ENCODE data around the gene KRTAP4-9. TPM values are rescaled to one million over a fixed set of nuclear protein-coding genes. Genes with fewer than 3 reads are reported as not detected.
"Not testable (repeated sequence)": the region's sequence is repeated elsewhere in the genome, so short reads cannot be mapped to it uniquely, and the experiment has no call there.

KRTAP4-9 gene
- total RNA-seq, 1 donor from 2014 or later = not detected

- DNase-seq = no peak
These were observed 6.7 kb upstream of the KRTAP4-9 start for GRCh38 chr17:41098481-41098880.

GRCh38 chr17:41099682-41100480 lies 5.3 kb upstream of the KRTAP4-9 start:
- DNase-seq = peak; percentile 56

GRCh38 chr17:41101586-41102259 lies 3.5 kb upstream of the KRTAP4-9 start, which contains the start of gene KRTAP4-16:
TSS of gene KRTAP4-16 (minus strand) at chr17:41102209. CDS start at chr17:41102209, 0 bp downstream.
- DNase-seq = no peak

DNA sequence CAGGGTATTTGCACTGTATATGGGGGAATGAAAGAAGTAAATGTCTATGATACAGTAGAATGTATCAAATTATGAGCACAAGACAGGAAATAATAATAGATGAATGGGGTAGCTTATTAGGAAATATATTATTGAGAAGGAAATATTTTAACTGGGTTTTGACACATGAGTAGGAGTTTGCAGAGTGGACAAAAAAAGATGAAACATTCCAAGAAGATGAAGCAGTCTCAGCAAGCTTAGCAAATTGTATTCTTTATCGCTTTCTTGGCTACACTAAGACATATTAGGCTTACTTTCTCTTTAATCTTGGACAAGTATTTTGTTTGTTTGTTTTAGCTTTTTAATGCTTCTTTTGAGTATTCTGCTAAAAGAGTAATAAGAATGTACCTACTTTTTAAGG lies 1.3 kb upstream of the KRTAP4-9 start:
- no peak for DNase-seq

- DNase-seq = not testable (repeated sequence)
These were observed 677 bp upstream of the KRTAP4-9 start for GRCh38 chr17:41104386-41105038.

- no peak for DNase-seq
These were observed 2.8 kb downstream of the KRTAP4-9 start for GRCh38 chr17:41107941-41108450.

DNA sequence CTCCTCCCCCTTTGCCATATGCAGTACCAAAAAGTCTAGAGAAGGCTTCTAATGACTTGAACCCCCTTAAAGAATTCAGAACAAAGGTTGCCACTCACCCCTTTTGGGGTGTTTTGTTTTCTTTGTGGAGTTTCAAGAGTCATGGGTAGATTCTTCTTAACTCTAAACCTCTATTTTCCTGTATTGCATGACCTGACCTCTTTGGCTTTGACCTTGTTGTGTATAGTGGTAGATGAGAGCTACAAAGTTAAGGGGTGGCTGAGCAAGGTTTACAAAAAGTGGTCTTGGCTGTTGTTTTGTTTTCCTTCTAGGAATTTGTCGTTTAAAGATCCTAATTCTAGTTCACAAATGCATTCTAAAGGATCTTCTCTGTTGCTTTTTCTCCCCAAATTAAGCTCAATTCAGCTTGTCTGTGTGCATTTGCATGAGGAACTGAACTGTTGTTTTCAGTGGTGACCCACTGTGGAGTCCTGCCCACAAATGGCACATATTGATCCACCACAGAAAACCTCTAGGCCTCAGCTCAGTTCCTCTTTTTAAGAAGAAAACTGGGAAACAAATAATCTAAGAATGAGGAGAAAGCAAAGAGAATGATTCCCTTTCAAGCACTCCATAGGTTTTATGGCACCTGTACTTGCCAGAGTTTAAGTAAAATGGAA lies 3.7 kb downstream of the KRTAP4-9 start:
- not testable (repeated sequence) for DNase-seq

GRCh38 chr17:41111151-41111885 lies 6.1 kb downstream of the KRTAP4-9 start:
- DNase-seq = no peak

DNA sequence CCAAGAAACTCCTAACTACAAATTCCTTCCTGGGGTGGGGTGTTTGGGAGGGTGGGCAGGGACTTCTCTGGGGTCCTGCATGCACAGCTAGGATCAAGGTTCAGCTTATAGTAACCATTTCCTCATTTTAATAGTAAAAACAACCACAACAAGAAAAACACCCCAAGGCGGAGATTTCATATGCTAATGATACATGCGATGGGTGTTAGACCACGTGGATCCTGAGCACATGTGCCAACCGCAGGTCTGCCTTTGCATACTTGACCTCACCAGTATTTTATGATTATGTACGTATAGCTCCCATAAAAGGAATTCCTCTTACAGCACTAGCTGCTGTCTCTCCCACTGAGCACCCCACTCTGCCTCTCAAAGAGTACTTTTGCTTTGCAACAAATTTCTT lies 11.1 kb downstream of the KRTAP4-9 start:
- no peak for DNase-seq

GRCh38 chr17:41117846-41118386 lies 12.7 kb downstream of the KRTAP4-9 start, which contains the start of gene KRTAP4-11:
TSS of gene KRTAP4-11 (minus strand) at chr17:41118373. CDS start at chr17:41118315, 58 bp downstream.
- not testable (repeated sequence) for DNase-seq

DNA sequence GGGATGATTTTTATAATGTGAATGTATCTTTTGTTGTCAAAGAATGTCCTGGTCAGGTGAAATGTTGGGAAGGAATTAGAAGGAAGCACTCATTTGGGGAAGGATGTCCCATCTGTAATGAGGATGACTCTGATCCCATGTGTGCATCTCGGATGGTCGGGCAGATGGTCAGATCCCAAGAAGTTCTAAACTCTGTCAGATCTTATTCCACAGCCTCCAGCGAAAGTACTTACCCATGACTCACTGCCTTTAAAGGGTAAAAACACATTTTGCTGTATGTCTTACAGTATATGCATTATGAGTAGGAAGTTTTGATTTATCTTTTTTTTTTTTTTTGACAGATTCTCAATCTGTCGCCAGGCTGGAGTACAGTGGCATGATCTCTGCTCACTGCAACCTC lies 13.5 kb downstream of the KRTAP4-9 start:
- DNase-seq = no peak

DNA sequence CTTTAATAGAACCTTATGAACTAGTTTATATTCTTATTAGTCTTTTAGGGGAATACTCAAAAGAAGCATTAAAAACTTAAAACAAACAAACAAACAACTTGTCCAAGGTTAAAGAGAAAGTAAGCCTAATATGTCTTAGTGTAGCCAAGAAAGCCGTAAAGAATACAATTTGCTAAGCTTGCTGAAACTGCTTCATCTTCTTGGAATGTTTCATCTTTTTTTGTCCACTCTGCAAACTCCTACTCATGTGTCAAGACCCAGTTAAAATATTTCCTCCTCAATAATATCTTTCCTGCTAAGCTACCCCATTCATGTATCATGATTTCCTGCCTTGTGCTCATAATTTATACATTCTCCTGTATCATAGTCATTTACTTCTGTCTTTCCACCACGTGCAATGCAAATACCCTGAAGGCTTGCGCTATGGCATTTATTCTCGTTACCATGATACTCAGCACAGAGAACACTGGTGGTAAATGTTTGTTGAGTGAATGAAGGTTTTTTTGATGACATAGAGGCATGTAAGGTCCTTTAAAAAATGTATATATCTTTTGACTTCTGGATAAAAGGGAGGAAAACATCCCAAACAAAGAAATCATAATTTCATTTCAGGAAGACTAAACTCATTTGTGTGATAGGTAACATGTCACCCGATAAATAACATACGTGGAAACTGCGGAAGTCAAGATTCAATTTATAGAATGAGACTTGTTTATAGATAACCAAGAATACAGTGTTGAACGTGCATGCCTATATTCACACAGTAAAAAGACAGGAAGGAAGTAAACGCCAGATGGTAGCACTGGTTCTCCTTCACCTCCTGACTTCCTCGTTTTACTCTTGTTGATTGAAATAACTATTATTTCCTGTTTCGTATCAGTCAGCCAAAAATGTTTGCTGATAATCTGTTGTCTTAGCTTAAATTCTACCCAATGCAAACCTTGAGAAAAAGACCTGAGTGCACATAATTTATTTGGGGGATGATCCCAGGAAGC lies 14.8 kb downstream of the KRTAP4-9 start:
- peak; percentile 63 for DNase-seq

GRCh38 chr17:41121742-41122141 lies 16.6 kb downstream of the KRTAP4-9 start:
- DNase-seq = no peak

DNA sequence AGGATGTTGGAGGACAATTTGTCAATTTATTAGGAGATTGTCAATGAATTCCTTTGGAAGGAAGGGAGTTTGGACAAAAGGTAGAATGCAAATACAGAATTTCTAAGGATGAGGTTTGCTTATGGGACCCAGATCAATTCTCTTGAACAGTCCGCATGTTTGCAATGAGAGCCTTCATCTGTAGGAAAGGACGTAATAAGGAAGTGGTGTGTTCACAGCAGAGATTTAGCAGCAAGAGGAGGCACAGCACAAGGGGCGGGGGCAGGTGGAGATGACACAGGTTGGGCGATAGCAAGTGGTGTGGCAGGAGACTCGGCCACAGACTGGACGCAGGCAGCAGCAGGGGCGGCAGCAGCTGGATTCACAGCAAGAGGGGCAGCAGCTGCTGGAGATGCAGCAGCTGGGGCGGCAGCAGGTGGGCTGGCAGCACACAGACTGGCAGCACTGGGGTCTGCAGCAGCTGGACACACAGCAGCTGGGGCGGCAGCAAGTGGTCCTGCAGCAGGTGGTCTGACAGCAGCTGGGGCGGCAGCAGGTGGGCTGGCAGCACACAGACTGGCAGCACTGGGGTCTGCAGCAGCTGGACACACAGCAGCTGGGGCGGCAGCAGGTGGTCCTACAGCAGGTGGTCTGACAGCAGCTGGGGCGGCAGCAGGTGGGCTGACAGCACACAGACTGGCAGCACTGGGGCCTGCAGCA lies 18.3 kb downstream of the KRTAP4-9 start:
- DNase-seq = not testable (repeated sequence)

DNA sequence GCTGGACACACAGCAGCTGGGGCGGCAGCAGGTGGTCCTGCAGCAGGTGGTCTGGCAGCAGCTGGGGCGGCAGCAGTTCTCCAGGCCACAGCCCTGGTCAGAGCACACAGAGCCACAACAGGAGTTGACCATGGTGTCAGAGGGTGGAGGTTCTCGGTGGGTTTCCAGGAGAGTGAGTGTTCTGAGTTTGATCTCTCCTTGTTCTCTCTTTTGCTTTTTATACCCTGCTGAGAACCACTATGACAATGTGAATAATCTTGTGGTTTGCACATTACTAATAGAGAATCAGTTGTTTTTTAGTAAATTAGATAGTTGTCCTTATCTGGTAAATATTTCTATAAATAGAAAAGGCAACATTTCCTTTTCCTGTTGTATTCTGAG lies 18.8 kb downstream of the KRTAP4-9 start, which contains the start of gene KRTAP4-12:
Gene KRTAP4-12, minus strand, starts transcription at position 192 of the 381 bp plus-strand sequence. Its CDS starts 60 bp downstream, at position 132.
- DNase-seq = not testable (repeated sequence)

DNA sequence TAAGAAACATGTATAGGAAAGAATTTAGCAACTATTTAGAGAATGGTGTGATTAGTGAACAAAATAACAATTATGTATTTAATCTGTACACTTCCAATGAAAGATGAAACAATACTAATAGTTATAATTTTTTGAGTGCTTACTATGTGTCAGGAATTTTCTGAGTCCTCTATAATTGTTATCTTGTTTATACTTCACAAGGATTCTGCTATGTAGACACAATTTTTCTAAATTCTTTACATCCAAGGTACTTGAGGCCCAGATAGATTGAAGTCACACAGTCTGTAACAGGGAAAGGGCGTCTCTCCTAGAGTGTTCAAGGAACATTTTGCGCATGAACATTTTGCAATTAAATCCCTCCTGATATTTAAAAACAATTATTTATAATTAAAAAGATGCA lies 19.9 kb downstream of the KRTAP4-9 start:
- no peak for DNase-seq

DNA sequence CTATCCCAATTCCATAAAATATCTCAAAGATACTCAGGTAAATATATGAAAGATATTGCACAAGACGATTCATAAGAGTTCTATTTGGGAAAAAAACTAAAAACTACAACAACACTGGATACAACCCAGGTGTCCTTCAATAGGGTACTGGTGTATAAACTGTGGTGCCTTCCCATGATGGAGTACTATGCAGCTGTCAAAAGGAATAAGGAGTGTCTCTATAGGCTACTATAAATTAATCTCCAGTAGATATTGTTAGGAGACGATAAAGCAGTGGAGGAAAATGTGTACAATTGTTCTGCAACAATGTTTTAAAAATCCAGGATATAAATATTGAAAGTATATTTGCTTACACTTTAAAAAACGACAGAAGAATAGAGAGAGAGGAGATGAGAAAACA lies 21.2 kb downstream of the KRTAP4-9 start:
- DNase-seq = no peak

DNA sequence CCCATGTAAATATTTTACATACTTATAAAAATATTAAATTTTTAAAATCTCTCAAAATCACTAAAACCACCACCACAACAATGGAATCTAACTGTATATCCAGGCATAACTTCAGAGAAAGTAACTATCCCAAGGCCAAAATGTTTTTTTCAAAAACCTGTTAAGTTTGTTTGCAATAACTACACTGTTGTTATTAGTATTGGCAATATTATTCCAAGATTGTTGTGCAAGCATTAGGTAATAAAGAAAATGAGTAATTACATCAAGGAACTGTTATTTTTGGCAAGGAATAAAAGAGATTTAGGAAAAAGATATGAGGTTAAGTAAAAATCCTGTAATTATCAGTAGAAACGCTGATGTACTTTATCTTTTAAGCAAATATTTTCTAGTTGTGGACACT lies 22.2 kb downstream of the KRTAP4-9 start:
- no peak for DNase-seq

GRCh38 chr17:41131979-41132378 lies 26.8 kb downstream of the KRTAP4-9 start:
- DNase-seq = no peak

Measured in dermis blood vessel endothelial cell (primary cell).